ENCODE measurements around the gene LUZP1. TPM values are rescaled to one million over a fixed set of nuclear protein-coding genes. Genes with fewer than 3 reads are reported as not detected.

Gene LUZP1
- total RNA-seq, 1 donor from 2014 or later, result 10.8 TPM

DNA sequence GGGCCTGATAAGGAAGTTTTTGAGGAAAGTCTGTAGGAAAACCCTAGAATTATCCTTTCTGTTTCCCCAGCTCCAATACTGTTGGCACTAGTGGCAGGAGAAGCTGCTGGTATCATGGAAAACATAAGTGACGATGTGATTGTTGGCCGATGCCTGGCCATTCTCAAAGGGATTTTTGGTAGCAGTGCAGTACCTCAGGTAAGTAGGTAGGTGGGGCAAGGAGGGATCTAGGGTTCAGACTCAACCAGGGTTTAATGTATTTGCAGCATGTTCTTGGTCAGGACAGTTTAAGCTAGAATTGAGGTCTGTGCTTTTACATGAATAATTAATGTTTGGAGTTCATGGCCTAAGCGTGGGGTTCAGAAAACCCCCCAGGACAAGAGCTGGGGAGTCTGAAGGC lies 87.3 kb downstream of the LUZP1 start:
- DNase-seq (no peak), ATAC-seq (ENCODE audit: low read depth) (no peak)
- H3K27me3 Mint-ChIP-seq, result no peaks in the 10 kb centered on the region
- H3K9me3 Mint-ChIP-seq, result no peaks in the 10 kb centered on the region
- no peak overlapping the region for H3K4me3 Mint-ChIP-seq
- ChIA-PET CTCF (interaction anchor here (0.8 to 0.9 kb wide), 2 partner anchors 102 to 104 kb away, joined by 3 to 5 read pairs; no protein-coding TSS in a partner anchor), POLR2A (no interaction called here)
- intact Hi-C loops (cut with micrococcal nuclease), result no loop called here
- peaks cover 93% of the 10 kb centered on the region for H3K36me3 Mint-ChIP-seq (ENCODE audit: low read depth)
- no peak overlapping the region for H3K27ac Mint-ChIP-seq
- no peak for TF ChIP-seq CTCF (IDR thresholded peaks at IDR 0.05)
- H3K4me1 Mint-ChIP-seq, result no peaks in the 10 kb centered on the region

DNA sequence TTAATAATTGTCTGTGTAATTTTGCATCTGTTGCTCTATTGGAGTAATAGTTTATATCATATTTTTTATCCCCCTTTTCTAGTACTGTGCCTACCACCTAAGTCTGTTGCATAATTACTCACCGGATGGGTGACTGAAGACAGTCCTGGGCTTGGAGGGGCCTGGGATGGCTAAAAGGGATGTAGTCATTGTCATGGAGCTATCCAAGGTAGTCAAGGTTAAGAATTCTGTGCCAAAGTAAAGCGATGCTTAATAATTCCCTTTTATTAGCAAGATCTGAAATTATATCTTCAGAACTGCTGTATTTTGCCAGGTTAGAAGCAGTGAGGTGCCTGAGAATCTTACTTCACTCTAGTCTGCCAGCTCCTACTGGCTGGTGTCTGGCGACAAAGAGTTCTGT lies 87.8 kb downstream of the LUZP1 start:
- ChIA-PET CTCF (interaction anchor here (0.8 kb wide), 1 partner anchor 105 kb away, joined by 3 read pairs; no protein-coding TSS in a partner anchor), POLR2A (no interaction called here)
- Mint-ChIP-seq H3K9me3 (no peaks in the 10 kb centered on the region), H3K27me3 (no peaks in the 10 kb centered on the region), H3K4me1 (no peaks in the 10 kb centered on the region), H3K36me3 (ENCODE audit: low read depth) (peaks cover 90% of the 10 kb centered on the region), H3K4me3 (no peak overlapping the region), H3K27ac (no peak overlapping the region)
- ATAC-seq (ENCODE audit: low read depth) (no peak), DNase-seq (no peak)
- TF ChIP-seq CTCF (IDR thresholded peaks at IDR 0.05), result no peak
- intact Hi-C loops (cut with micrococcal nuclease), result no loop called here

GRCh38 chr1:23079025-23079424 lies 89.6 kb downstream of the LUZP1 start:
- CTCF ChIA-PET, result no interaction called here

DNA sequence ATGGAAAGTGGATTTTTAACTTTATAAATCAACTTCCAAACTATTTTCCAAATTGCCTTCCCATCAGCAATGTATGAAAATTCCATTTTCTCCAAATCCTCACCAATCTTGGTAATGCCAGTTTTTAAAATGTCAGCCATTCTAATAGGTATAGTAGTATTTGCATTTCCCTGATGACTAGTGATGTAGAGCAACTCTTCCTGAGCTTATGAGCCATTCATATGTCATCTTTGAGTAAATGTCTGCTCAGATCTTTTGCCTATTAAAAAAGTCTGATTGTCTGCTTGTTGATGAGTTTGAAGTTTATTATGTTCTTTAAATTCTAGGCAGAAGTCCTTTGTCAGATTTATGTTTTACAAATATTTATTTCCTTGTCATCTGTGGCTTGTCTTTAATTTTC lies 94.6 kb downstream of the LUZP1 start:
- POLR2A ChIA-PET, result no interaction called here
- no peak for DNase-seq
- no peaks in the 10 kb centered on the region for H3K9me3 Mint-ChIP-seq
- peaks cover 85% of the 10 kb centered on the region for H3K36me3 Mint-ChIP-seq (ENCODE audit: low read depth)
- H3K27ac Mint-ChIP-seq, result no peak overlapping the region
- no peaks in the 10 kb centered on the region for H3K27me3 Mint-ChIP-seq
- CTCF ChIA-PET, result interaction anchor here (0.9 kb wide), 1 partner anchor 111 kb away, joined by 3 read pairs; no protein-coding TSS in a partner anchor
- no peaks in the 10 kb centered on the region for H3K4me1 Mint-ChIP-seq
- intact Hi-C loops (cut with micrococcal nuclease), result no loop called here
- TF ChIP-seq CTCF (IDR thresholded peaks at IDR 0.05), result no peak
- no peak for ATAC-seq (ENCODE audit: low read depth)
- no peak overlapping the region for H3K4me3 Mint-ChIP-seq

More at GRCh38 chr1:23079025-23079424, 89.6 kb downstream of the LUZP1 start:
- Mint-ChIP-seq H3K4me1 (no peaks in the 10 kb centered on the region), H3K36me3 (ENCODE audit: low read depth) (peaks cover 85% of the 10 kb centered on the region), H3K27ac (no peak overlapping the region), H3K9me3 (no peaks in the 10 kb centered on the region), H3K4me3 (no peak overlapping the region), H3K27me3 (no peaks in the 10 kb centered on the region)
- DNase-seq, result no peak
- intact Hi-C loops (cut with micrococcal nuclease), result no loop called here
- TF ChIP-seq CTCF (IDR thresholded peaks at IDR 0.05), result no peak
- no peak for ATAC-seq (ENCODE audit: low read depth)
- POLR2A ChIA-PET, result no interaction called here

GRCh38 chr1:23069675-23070074 lies 99.0 kb downstream of the LUZP1 start:
- ATAC-seq (ENCODE audit: low read depth) (no peak), DNase-seq (no peak)
- ChIA-PET CTCF (no interaction called here), POLR2A (interaction anchor here (0.6 kb wide), 1 partner anchor 267 kb away, joined by 3 read pairs; no protein-coding TSS in a partner anchor)
- Mint-ChIP-seq H3K9me3 (no peaks in the 10 kb centered on the region), H3K4me3 (no peak overlapping the region), H3K27me3 (no peaks in the 10 kb centered on the region), H3K4me1 (no peaks in the 10 kb centered on the region), H3K36me3 (ENCODE audit: low read depth) (peaks cover 93% of the 10 kb centered on the region), H3K27ac (no peak overlapping the region)
- no peak for TF ChIP-seq CTCF (IDR thresholded peaks at IDR 0.05)
- intact Hi-C loops (cut with micrococcal nuclease), result no loop called here
